Measurements from ENCODE around the gene GALE.
"Not testable (repeated sequence)": the region's sequence is repeated elsewhere in the genome, so short reads cannot be mapped to it uniquely, and the experiment has no call there.

GALE gene

GRCh38 chr1:23791516-23792047 lies 9.0 kb downstream of the GALE start:
- DNase-seq = no peak

- peak; percentile 88 for DNase-seq
These were observed 9.6 kb downstream of the GALE start, which contains the start of gene LYPLA2 for GRCh38 chr1:23790696-23791515. LYPLA2 (plus strand) TSS chr1:23791145; CDS start chr1:23792683, 1,538 bp downstream.

GRCh38 chr1:23788695-23789094 lies 11.9 kb downstream of the GALE start:
- DNase-seq = no peak

- DNase-seq = no peak
These were observed 12.9 kb downstream of the GALE start for GRCh38 chr1:23787701-23788100.

- DNase-seq = no peak
These were observed 15.7 kb downstream of the GALE start for GRCh38 chr1:23784846-23785245.

- not testable (repeated sequence) for DNase-seq
These were observed 17.4 kb downstream of the GALE start for GRCh38 chr1:23783141-23783540.

GRCh38 chr1:23779826-23780371 lies 20.7 kb downstream of the GALE start:
- peak; percentile 65 for DNase-seq

- peak; percentile 81 for DNase-seq
These were observed 22.4 kb downstream of the GALE start, which contains the start of gene PITHD1 for GRCh38 chr1:23777979-23778814. PITHD1 (plus strand) TSS chr1:23778418; CDS start chr1:23778516, 98 bp downstream.

GRCh38 chr1:23776217-23776616 lies 24.3 kb downstream of the GALE start:
- DNase-seq = no peak

GRCh38 chr1:23774174-23774880 lies 26.2 kb downstream of the GALE start:
- DNase-seq = no peak

GRCh38 chr1:23772854-23773242 lies 27.7 kb downstream of the GALE start:
- DNase-seq = no peak

GRCh38 chr1:23772049-23772853 lies 28.3 kb downstream of the GALE start:
- DNase-seq = peak; percentile 67

- DNase-seq = no peak
These were observed 31.8 kb downstream of the GALE start for GRCh38 chr1:23768733-23769132.

- no peak for DNase-seq
These were observed 37.4 kb downstream of the GALE start for GRCh38 chr1:23763041-23763577.

GRCh38 chr1:23759277-23759676 lies 41.3 kb downstream of the GALE start:
- DNase-seq = no peak

- DNase-seq = no peak
These were observed 42.7 kb downstream of the GALE start for GRCh38 chr1:23757812-23758211.

GRCh38 chr1:23756676-23757075 lies 43.9 kb downstream of the GALE start:
- no peak for DNase-seq

- DNase-seq = no peak
These were observed 47.6 kb downstream of the GALE start for GRCh38 chr1:23752909-23753308.

- no peak for DNase-seq
These were observed 48.7 kb downstream of the GALE start for GRCh38 chr1:23751815-23752200.

GRCh38 chr1:23751050-23751814 lies 49.3 kb downstream of the GALE start:
- peak; percentile 46 for DNase-seq

- DNase-seq = no peak
These were observed 52.5 kb downstream of the GALE start for GRCh38 chr1:23748016-23748415.

Data from fibroblast of skin of right quadriceps (primary cell).